HG03565 (cell line): Measurements from ENCODE around the gene POU6F2.
"Not testable (repeated sequence)": the region's sequence is repeated elsewhere in the genome, so short reads cannot be mapped to it uniquely, and the experiment has no call there.

Experiments used
- ATAC-seq: cut with Tn5 transposase; IDR thresholded peaks from one replicate; pipeline ENCODE4 v1.9.1; 2021; ENCODE audit warnings: mild to moderate bottlenecking, moderate library complexity; ENCODE audit not compliant: unreplicated experiment

Gene POU6F2

GRCh38 chr7:39339591-39339990, 361.9 kb downstream of the POU6F2 start:
- ATAC-seq, result no peak

GRCh38 chr7:39341083-39341482, 363.4 kb downstream of the POU6F2 start:
- no peak for ATAC-seq

GRCh38 chr7:39342763-39343162, 365.1 kb downstream of the POU6F2 start:
- no peak for ATAC-seq

- no peak for ATAC-seq
Observed at GRCh38 chr7:39349452-39350123, 371.9 kb downstream of the POU6F2 start.

GRCh38 chr7:39353615-39354376, 376.1 kb downstream of the POU6F2 start:
- no peak for ATAC-seq

GRCh38 chr7:39355664-39356063, 378.0 kb downstream of the POU6F2 start:
- ATAC-seq, result no peak

GRCh38 chr7:39356172-39356925, 378.6 kb downstream of the POU6F2 start:
- ATAC-seq, result no peak

- ATAC-seq, result no peak
Observed at GRCh38 chr7:39357648-39358047, 379.9 kb downstream of the POU6F2 start.

GRCh38 chr7:39360038-39360437, 382.3 kb downstream of the POU6F2 start:
- no peak for ATAC-seq

GRCh38 chr7:39360766-39361165, 383.1 kb downstream of the POU6F2 start:
- ATAC-seq, result no peak

- no peak for ATAC-seq
Observed at GRCh38 chr7:39365751-39366295, 388.1 kb downstream of the POU6F2 start.

GRCh38 chr7:39367451-39367850, 389.7 kb downstream of the POU6F2 start:
- no peak for ATAC-seq

- no peak for ATAC-seq
Observed at GRCh38 chr7:39367943-39368342, 390.2 kb downstream of the POU6F2 start.

- ATAC-seq, result no peak
Observed at GRCh38 chr7:39372383-39372782, 394.7 kb downstream of the POU6F2 start.

- no peak for ATAC-seq
Observed at GRCh38 chr7:39374436-39375040, 396.8 kb downstream of the POU6F2 start.

GRCh38 chr7:39375047-39375873, 397.6 kb downstream of the POU6F2 start:
- no peak for ATAC-seq

GRCh38 chr7:39375874-39376190, 398.1 kb downstream of the POU6F2 start:
- no peak for ATAC-seq

- ATAC-seq, result not testable (repeated sequence)
Observed at GRCh38 chr7:39376881-39377280, 399.2 kb downstream of the POU6F2 start.

- no peak for ATAC-seq
Observed at GRCh38 chr7:39379416-39379815, 401.7 kb downstream of the POU6F2 start.

GRCh38 chr7:39383136-39383535, 405.4 kb downstream of the POU6F2 start:
- ATAC-seq, result no peak
